Effector memory CD8-positive, alpha-beta T cell (primary cell): ENCODE data around the gene SLC12A6.

ENCODE experiments used
- ATAC-seq: fragments of 150-1000 bp; cut with Tn5 transposase; replicated peaks from 2 replicates; pipeline ENCODE4 v1.10.0; 2021; ENCODE audit warnings: mild to moderate bottlenecking, moderate library complexity
- DNase-seq, 3 experiments: peaks; one replicate each; pipeline ENCODE4 v3.0.0; 2021
- H3K27ac Mint-ChIP-seq, 2 donors: one replicate each; pipeline ENCODE4 v1.8.0; 2022; ENCODE audit warnings: mild to moderate bottlenecking in 2 of 2, mixed read lengths in 2 of 2, moderate library complexity in 2 of 2
- H3K27me3 Mint-ChIP-seq, 2 donors: one replicate each; pipeline ENCODE4 v1.8.0; 2022; ENCODE audit warnings: mixed read lengths in 2 of 2
- H3K36me3 Mint-ChIP-seq: one replicate; pipeline ENCODE4 v1.8.0; 2022; ENCODE audit warnings: mild to moderate bottlenecking, moderate library complexity, mixed read lengths; ENCODE audit not compliant: insufficient read depth
- H3K4me1 Mint-ChIP-seq, 2 donors: one replicate each; pipeline ENCODE4 v1.8.0; 2022; ENCODE audit warnings: low read depth in 2 of 2, mixed read lengths in 2 of 2
- H3K4me3 Mint-ChIP-seq, 2 donors: one replicate each; pipeline ENCODE4 v1.8.0; 2022; ENCODE audit warnings: mild to moderate bottlenecking in 2 of 2, mixed read lengths in 2 of 2, moderate library complexity in 2 of 2
- H3K9me3 Mint-ChIP-seq, 2 donors: one replicate each; pipeline ENCODE4 v1.8.0; 2022; ENCODE audit warnings: mixed read lengths in 2 of 2

The SLC12A6 gene

DNA sequence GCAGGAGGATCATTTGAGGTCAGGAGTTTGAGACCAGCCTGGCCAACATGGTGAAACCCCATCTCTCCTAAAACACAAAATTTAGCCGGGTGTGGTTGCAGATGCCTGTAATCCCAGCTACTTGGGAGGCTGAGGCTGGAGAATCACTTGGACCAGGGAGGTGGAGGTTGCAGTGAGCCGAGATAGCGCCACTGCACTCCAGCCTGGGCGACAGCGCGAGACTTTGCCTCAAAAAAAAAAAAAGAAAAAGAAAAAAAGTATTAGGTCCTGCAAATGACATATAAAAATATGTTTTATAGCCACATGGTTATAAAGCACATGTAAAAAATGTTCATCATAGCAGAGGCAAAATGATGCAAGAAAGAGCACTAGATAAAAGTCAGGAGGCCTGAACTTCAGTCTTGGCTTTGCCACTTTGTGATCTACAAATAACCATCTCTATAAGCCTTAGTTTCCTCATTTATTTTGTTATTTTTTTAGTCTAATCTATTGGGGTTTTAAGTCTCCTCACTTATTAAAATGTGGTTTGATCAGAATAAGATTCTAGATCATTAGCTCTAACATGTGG lies 4.9 kb downstream of the SLC12A6 start:
- peaks cover 38 to 58% of the 10 kb centered on the region in 2 donors for H3K4me1 Mint-ChIP-seq
- no peak for ATAC-seq
- no peaks in the 10 kb centered on the region for H3K27me3 Mint-ChIP-seq
- H3K9me3 Mint-ChIP-seq = no peaks in the 10 kb centered on the region
- peak overlapping the region; percentile 3 to 19 for H3K27ac Mint-ChIP-seq
- DNase-seq = no peak
- peaks cover 10% of the 10 kb centered on the region for H3K36me3 Mint-ChIP-seq
- no peak overlapping the region for H3K4me3 Mint-ChIP-seq

DNA sequence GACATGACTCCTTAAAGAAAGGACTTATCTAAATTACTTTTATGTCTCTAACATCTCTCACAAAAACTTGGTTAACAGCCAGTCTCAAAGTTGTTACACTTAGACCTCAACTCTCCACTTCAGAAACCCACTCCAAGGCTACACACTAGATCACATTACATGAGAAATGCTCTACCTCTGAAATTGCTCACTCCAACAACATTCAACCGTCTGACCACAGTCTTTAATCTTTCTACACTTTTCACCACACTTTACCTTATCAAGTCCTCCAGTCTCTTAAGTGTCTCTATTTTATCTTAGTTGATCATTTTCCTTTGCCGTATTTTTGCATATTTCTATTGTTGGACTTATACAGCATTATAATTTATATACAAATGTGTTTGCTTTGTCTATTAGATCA lies 5.8 kb downstream of the SLC12A6 start:
- Mint-ChIP-seq H3K4me1 (peaks cover 35 to 55% of the 10 kb centered on the region in 2 donors), H3K4me3 (peak overlapping the region in 1 of 2 donors; percentile 2), H3K9me3 (no peaks in the 10 kb centered on the region), H3K27ac (peak overlapping the region; percentile 3 to 19), H3K27me3 (no peaks in the 10 kb centered on the region), H3K36me3 (peaks cover 3% of the 10 kb centered on the region)
- ATAC-seq (peak; percentile 84), DNase-seq (no peak)

DNA sequence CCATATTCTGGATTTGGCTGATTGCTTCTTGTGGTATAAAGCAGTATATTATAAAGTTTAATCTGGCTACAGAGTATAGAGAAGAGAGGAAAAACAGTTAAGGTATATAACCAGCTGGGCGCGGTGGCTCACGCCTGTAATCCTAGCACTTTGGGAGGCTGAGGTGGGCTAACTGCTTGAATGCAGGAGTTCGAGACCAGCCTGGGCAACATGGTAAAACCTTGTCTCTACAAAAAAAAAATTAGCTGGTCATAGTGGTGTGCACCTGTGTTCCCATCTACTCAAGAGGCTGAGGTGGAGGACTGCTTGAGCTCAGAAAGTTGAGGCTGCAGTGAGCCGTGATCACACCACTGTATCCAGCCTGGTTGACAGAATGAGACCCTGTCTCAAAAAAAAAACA lies 7.3 kb downstream of the SLC12A6 start:
- ATAC-seq (no peak), DNase-seq (no peak)
- Mint-ChIP-seq H3K27me3 (no peaks in the 10 kb centered on the region), H3K4me1 (peaks cover 20 to 42% of the 10 kb centered on the region in 2 donors), H3K4me3 (no peak overlapping the region), H3K36me3 (no peaks in the 10 kb centered on the region), H3K27ac (no peak overlapping the region), H3K9me3 (no peaks in the 10 kb centered on the region)

DNA sequence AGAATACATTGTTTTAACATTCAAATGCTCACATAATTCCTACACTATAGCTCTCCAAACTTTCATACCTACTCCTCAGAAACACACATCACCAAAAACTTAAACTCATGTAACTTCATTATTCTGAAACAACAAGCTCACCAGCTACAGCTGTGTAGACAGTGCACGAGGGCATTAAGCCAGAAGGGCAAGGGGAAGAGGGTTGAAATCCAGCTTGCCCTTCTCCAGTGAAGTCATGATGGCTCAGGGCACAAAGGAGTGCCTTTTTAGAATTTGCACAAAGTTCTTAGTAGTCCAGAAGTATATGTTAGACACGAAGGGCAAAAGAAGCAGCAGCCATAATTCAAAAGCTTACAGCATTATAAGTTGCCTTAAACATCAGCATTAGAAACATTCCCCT lies 8.6 kb downstream of the SLC12A6 start:
- Mint-ChIP-seq H3K9me3 (no peaks in the 10 kb centered on the region), H3K4me1 (peaks cover 17 to 31% of the 10 kb centered on the region in 2 donors), H3K4me3 (no peak overlapping the region), H3K27me3 (no peaks in the 10 kb centered on the region), H3K36me3 (no peaks in the 10 kb centered on the region), H3K27ac (no peak overlapping the region)
- ATAC-seq = no peak
- no peak for DNase-seq

DNA sequence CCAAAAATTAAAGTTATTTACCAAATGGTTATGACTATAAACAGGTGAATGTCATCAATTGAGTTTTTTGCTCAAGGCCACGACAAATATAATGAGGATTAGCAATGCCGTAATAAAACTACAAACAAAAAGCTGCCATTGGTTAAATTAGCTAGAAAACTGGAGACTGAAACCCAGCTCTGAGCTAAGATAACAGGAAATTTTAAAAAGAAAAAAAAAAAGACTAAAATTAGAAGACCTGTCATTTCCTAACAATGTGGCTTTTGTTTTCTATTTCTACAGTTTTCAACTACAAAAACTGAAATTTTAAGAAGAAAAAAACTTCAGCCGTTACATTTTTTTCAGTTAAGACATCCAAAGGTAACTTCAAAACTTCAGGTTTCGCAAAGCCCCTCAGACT lies 9.7 kb downstream of the SLC12A6 start:
- no peak for DNase-seq
- Mint-ChIP-seq H3K4me1 (peaks cover 14 to 28% of the 10 kb centered on the region in 2 donors), H3K4me3 (no peak overlapping the region), H3K27ac (no peak overlapping the region), H3K9me3 (no peaks in the 10 kb centered on the region), H3K36me3 (no peaks in the 10 kb centered on the region), H3K27me3 (no peaks in the 10 kb centered on the region)
- ATAC-seq = no peak

DNA sequence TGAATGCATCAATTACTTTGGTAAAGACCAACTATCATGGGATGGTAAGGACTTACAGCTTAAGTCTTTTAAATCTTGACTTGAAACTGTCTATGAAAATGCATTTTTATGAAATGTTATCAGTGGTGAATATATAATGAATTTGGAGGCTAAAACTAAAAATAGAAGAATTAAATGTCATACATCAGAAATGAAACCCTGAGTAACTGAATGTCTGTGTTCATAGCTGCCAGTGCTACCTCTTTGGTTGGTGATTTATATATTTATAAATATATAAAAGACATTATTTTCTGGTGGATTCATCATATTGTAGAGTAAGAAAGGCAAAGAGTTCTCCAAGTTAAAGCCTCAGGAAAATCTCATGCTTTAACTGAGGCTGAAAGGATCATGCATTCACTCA lies 12.2 kb downstream of the SLC12A6 start:
- H3K27me3 Mint-ChIP-seq = no peaks in the 10 kb centered on the region
- ATAC-seq (no peak), DNase-seq (no peak)
- H3K4me1 Mint-ChIP-seq = peaks cover 6 to 12% of the 10 kb centered on the region in 2 donors
- peaks cover 3% of the 10 kb centered on the region for H3K36me3 Mint-ChIP-seq
- no peak overlapping the region for H3K4me3 Mint-ChIP-seq
- no peaks in the 10 kb centered on the region for H3K9me3 Mint-ChIP-seq
- no peak overlapping the region for H3K27ac Mint-ChIP-seq

DNA sequence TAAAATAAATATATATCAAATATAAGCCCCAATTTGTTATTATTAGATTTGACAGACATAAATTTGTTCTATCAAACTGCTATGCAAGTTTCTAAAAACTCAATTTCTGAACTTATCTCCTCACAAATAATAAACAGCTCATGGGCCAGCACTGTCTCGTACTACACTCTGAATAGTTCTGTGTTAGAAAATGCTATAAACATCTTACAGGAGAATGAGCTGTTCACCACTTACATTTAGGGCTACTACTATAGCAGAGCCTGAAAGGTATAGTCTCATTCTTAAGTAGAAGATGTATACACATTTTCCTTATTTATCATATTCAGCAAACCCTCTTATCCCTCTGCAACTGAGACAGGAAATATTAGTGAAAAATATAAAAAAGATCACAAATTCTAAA lies 12.6 kb downstream of the SLC12A6 start:
- Mint-ChIP-seq H3K27ac (no peak overlapping the region), H3K36me3 (peaks cover 3% of the 10 kb centered on the region), H3K4me3 (no peak overlapping the region), H3K4me1 (peaks cover 3 to 7% of the 10 kb centered on the region in 2 donors), H3K9me3 (no peaks in the 10 kb centered on the region), H3K27me3 (no peaks in the 10 kb centered on the region)
- DNase-seq (no peak), ATAC-seq (no peak)

DNA sequence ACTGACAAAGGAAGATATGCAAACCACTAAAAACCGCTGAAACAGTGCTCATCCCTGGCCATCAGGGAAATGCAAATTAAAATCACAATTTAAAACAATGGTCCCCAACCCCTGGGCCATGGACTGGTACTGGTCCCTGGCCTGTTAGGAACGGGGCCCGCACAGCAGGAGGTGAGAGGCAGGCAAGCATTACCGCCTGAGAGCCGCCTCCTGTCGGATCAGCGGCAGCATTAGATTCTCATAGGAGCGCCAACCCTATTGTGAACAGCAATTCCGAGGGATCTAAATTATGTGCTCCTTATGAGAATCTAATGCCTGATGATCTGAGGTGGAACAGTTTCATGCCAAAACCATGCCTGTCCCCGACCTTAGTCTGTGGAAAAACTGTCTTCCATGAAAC lies 14.4 kb downstream of the SLC12A6 start:
- no peak overlapping the region for H3K27ac Mint-ChIP-seq
- H3K4me3 Mint-ChIP-seq = no peak overlapping the region
- ATAC-seq (no peak), DNase-seq (no peak)
- H3K27me3 Mint-ChIP-seq = no peaks in the 10 kb centered on the region
- peaks cover 7 to 8% of the 10 kb centered on the region in 2 donors for H3K4me1 Mint-ChIP-seq
- H3K36me3 Mint-ChIP-seq = peaks cover 3% of the 10 kb centered on the region
- no peaks in the 10 kb centered on the region for H3K9me3 Mint-ChIP-seq

DNA sequence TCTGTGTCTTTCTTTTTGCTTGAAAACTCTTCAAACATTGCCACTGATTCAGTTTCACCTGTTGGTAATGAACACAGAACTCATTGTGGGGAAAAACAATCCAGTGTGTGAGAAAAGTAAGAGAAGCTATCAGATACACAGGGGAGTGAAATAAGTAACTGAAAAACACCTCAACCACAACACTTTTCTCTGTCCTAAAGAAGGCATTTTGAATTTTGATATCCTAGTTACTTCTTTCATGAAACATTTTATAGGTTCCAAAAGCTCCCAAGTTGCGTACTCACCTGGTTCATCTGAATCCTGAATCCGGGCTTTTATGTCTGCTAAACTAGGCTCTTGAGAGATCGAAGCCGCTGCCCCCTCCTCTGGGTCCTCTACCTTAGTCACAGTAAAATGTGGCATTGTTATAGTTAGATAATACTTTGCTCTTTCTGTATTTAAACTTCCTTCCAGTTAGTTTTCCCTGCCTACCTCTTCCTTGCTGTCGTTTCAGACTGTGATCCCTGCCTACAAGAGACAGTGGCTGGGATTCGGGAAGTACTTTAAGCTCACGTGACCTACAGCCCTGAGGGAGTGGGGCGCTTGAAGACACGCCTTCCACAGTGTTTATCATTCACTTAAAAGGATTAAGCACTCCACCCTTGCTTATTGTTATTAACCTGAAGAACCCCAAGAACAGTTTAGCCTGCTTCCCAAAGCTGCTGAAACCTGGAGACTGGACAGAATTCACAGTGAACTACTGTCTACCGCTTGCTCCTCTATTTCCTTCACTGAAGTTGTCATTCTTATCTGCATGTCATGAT lies 19.1 kb downstream of the SLC12A6 start:
- Mint-ChIP-seq H3K9me3 (no peaks in the 10 kb centered on the region), H3K4me1 (peaks cover 10 to 12% of the 10 kb centered on the region in 2 donors), H3K27me3 (no peaks in the 10 kb centered on the region), H3K36me3 (peaks cover 3% of the 10 kb centered on the region), H3K4me3 (peak overlapping the region; percentile 82 to 83), H3K27ac (peak overlapping the region; percentile 62 to 90)
- ATAC-seq (peak; percentile 58), DNase-seq (no peak)

DNA sequence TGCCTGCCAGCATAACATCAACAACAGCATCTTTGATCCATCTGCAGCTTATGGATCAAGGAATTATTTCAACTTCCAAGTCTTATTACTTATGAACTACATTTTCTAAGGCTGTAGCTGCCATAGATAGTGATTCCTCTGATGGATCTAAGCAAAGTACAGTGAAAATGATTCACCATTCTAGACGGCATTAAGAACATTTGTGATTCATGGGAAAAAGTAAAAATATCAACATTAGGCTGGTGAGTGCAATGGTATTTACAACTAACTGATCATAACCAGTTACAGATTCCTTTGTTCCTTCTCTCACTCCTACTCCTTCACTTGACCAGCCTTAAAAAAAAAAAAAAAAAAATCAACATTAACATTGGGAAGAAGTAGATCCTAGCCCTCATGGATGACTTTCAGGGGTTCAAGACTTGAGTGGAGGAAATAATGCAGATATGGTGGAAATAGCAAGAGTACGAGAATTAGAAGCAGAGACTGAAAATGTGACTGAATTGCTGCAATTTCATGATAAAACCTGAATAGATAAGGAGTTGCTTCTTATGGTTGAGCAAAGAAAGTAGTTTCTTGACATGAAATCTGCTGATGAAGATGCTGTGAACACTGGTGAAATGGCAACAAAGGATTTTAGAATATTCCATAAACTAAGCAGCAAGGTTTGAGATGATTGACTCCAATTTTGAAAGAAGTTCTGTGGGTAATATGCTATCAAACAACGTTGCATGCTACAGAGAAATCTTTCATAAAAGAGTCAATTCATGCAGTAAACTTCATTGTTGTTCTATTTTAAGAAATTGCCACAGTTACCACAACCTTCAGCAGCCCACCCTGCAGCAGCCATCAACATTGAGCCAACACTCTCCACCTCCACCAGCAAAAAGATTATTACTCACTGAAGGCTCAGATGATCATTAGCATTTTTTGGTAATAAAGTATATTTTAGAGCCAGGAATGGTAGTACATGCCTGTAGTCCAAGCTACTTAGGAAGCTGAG lies 22.8 kb downstream of the SLC12A6 start:
- ATAC-seq = no peak

DNA sequence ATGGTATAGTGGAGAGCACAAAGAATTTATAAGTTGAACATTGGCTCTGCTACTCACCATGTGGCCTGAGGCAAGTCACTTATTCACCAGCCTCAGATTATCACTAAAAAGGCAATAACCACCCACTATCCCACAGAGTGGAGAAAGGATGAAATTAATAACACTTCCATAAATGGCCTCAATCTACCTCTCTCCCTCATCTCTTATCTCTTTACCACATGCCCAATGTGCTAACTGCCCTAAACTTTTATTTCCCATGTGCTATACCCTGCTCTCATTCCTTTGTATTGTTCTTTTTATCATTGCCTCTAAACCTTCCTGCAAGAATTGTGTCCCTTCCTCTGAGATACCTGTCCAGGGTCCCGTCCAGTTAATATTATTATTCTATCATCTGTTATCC lies 26.0 kb downstream of the SLC12A6 start:
- DNase-seq (no peak), ATAC-seq (no peak)
- H3K9me3 Mint-ChIP-seq = no peaks in the 10 kb centered on the region
- peaks cover 3 to 11% of the 10 kb centered on the region in 2 donors for H3K4me1 Mint-ChIP-seq
- H3K27ac Mint-ChIP-seq = no peak overlapping the region
- H3K27me3 Mint-ChIP-seq = no peaks in the 10 kb centered on the region
- H3K36me3 Mint-ChIP-seq = no peaks in the 10 kb centered on the region
- no peak overlapping the region for H3K4me3 Mint-ChIP-seq

More for the DNA sequence above, 22.8 kb downstream of the SLC12A6 start:
- DNase-seq = no peak
- Mint-ChIP-seq H3K27me3 (no peaks in the 10 kb centered on the region), H3K27ac (peak overlapping the region in 1 of 2 donors; percentile 30), H3K4me3 (no peak overlapping the region), H3K4me1 (peaks cover 12 to 21% of the 10 kb centered on the region in 2 donors), H3K36me3 (no peaks in the 10 kb centered on the region), H3K9me3 (no peaks in the 10 kb centered on the region)

DNA sequence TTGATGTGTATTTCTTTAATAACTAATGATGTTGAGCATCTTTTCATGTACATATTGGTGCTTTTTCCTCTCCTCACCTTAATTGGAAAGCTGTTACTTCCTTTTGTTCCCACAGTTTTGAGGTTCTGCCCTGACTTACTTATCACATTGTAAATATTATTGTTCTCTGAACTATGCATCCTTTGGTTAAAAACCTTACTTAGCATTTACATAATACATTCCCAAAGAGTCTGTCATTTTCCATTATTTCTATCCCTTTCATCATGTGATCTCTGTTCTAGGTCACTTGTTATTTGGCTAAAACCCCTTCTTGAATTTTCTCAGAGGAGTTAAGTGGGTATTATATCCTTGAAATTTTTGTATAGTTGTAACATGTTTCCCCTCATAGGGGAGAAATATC lies 33.0 kb downstream of the SLC12A6 start:
- no peak for DNase-seq
- H3K27ac Mint-ChIP-seq = peak overlapping the region in 1 of 2 donors; percentile 2

DNA sequence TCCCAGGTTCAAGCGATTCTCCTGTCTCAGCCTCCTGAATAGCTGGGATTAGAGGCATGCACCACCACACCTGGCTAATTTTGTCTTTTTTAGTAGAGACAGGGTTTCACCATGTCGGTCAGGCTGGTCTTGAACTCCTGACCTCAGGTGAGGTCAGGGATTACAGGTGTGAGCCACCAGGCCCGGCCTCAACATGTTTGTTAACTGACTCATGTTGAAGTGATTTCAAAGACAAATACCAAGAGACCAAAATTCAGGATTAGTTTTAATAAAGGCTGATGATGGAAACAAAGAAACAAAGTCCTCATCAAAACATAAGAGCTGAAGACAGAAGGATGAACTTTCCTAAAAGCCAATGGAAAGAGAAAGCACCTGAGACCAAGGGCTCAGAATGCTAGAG lies 36.5 kb downstream of the SLC12A6 start:
- peaks cover 5 to 20% of the 10 kb centered on the region in 2 donors for H3K4me1 Mint-ChIP-seq
- DNase-seq (no peak), ATAC-seq (no peak)
- no peak overlapping the region for H3K27ac Mint-ChIP-seq
- H3K4me3 Mint-ChIP-seq = no peak overlapping the region
- H3K36me3 Mint-ChIP-seq = peaks cover 4% of the 10 kb centered on the region
- no peaks in the 10 kb centered on the region for H3K9me3 Mint-ChIP-seq
- no peaks in the 10 kb centered on the region for H3K27me3 Mint-ChIP-seq

More for the DNA sequence above, 33.0 kb downstream of the SLC12A6 start:
- Mint-ChIP-seq H3K27me3 (no peaks in the 10 kb centered on the region), H3K9me3 (no peaks in the 10 kb centered on the region), H3K36me3 (peaks cover 4% of the 10 kb centered on the region), H3K4me3 (no peak overlapping the region), H3K4me1 (peaks cover 1 to 11% of the 10 kb centered on the region in 2 donors)
- no peak for ATAC-seq
